Natural killer cell (primary cell): ENCODE measurements around the gene RESF1. TPM values are rescaled to one million over a fixed set of nuclear protein-coding genes. Genes with fewer than 3 reads are reported as not detected.

ENCODE experiments used
- ATAC-seq, 3 donors: fragments of 150-1000 bp in 2 of 3; fragments of 200-7000 bp in 1 of 3; cut with Tn5 transposase; 1 replicate in 1 of 3; 2 replicates in 2 of 3; pipeline ENCODE4 v1.10.0; 2021; ENCODE audit warnings: mild to moderate bottlenecking in 2 of 3, moderate library complexity in 2 of 3
- DNase-seq, 2 donors: peaks; one replicate each; pipeline versions ENCODE4 v3.0.0 to v3.0.0-alpha.2; 2013 to 2021; ENCODE audit warnings: mixed read lengths in 1 of 2
- H3K27ac ChIP-seq: one replicate; pipeline ENCODE4 v1.5.1; 2013; ENCODE audit warnings: mild to moderate bottlenecking, low read length
- H3K27me3 ChIP-seq: one replicate; pipeline ENCODE4 v1.6.1; 2013; ENCODE audit warnings: low read length; ENCODE audit not compliant: control insufficient read depth, insufficient read depth
- H3K36me3 ChIP-seq: one replicate; pipeline ENCODE4 v1.6.1; 2013; ENCODE audit warnings: low read length; ENCODE audit not compliant: control insufficient read depth, insufficient read depth
- H3K4me1 ChIP-seq: one replicate; pipeline ENCODE4 v1.6.1; 2013; ENCODE audit warnings: low read length; ENCODE audit not compliant: control insufficient read depth, insufficient read depth
- H3K4me3 ChIP-seq: one replicate; pipeline ENCODE4 v1.5.1; 2013; ENCODE audit warnings: low read length
- H3K9me3 ChIP-seq: one replicate; pipeline ENCODE4 v1.6.1; 2013; ENCODE audit warnings: low read length; ENCODE audit not compliant: control insufficient read depth, insufficient read depth
- H3K27ac Mint-ChIP-seq, 2 donors: one replicate each; pipeline ENCODE4 v1.8.0; 2022; ENCODE audit warnings: mild to moderate bottlenecking in 2 of 2, mixed read lengths in 2 of 2, moderate library complexity in 1 of 2
- H3K27me3 Mint-ChIP-seq, 2 donors: one replicate each; pipeline ENCODE4 v1.8.0; 2022; ENCODE audit warnings: low read depth in 2 of 2, mixed read lengths in 2 of 2
- H3K36me3 Mint-ChIP-seq: one replicate; pipeline ENCODE4 v1.8.0; 2022; ENCODE audit warnings: mixed read lengths
- H3K4me1 Mint-ChIP-seq, 2 donors: one replicate each; pipeline ENCODE4 v1.8.0; 2022; ENCODE audit warnings: mixed read lengths in 2 of 2
- H3K4me3 Mint-ChIP-seq: one replicate; pipeline ENCODE4 v1.8.0; 2022; ENCODE audit warnings: mild to moderate bottlenecking, moderate library complexity, mixed read lengths
- H3K9me3 Mint-ChIP-seq, 2 donors: one replicate each; pipeline ENCODE4 v1.8.0; 2022; ENCODE audit warnings: mixed read lengths in 2 of 2
- CTCF ChIP-seq: fragments of 200-600 bp; IDR thresholded peaks from one replicate; pipeline ENCODE4 v1.8.0; 2022; ENCODE audit warnings: antibody characterized with exemption
- WGBS: methylation state at CpG from one replicate; pipeline ENCODE4 v1.1.7; 2013; ENCODE audit warnings: missing lambda C conversion rate; ENCODE audit not compliant: insufficient coverage; 5-methylcytosine and 5-hydroxymethylcytosine counted together
- intact Hi-C: fragments of 100-400 bp; cut with micrococcal nuclease; formaldehyde crosslinking; loops from one replicate; pipeline ENCODE4 v1.14.2; 2022
- total RNA-seq, 4 donors: library from RNA; stranded (reverse); fragments of 120-200 nt in 1 of 4; gene quantifications; one replicate each; pipeline versions ENCODE4 v1.2.3 to v1.2.4, GENCODE V29; 2013 to 2022

RESF1 gene
- total RNA-seq, 3 donors from 2014 or later (not counting 1 experiment from before 2014, with no cell fraction given) = 144 to 209 (median 184) TPM

DNA sequence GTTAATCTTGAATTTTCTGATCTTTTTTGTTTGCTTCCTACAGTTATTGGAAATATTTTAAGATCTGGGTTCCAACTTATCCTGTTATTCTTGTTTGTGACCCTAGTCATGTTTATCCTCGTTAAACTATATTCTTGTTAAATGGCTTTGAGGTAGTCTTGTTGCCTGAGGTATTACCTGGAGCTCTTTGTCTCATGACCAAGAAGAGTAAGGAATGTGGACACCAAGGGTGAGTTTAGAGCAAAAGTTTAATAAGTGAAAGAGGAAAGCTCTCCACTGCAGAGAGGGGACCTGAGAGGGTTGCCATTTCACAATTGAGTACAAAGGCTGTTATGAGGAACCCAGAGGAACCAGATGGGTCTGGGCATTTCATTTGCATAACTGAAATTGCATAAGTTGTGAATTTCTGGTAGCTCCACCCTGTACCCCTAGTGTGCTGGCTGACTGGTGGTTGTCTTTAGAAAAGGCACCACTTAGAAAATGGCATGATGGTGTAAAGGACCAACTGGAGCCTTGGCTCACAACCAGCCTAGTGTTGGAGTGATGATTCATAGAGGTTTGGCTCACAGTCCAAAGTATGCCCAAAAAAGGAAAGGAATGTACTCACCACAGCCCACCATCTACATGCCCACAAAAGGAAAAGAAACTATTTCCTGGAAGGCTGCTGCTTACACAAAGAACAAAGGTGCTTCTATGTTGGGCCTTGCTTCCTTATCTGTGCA lies 36.7 kb upstream of the RESF1 start:
- Histone ChIP-seq H3K27me3 (no peaks in the 10 kb centered on the region), H3K36me3 (no peaks in the 10 kb centered on the region), H3K4me3 (no peak overlapping the region), H3K27ac (no peak overlapping the region), H3K4me1 (no peaks in the 10 kb centered on the region), H3K9me3 (peaks cover 27% of the 10 kb centered on the region)
- 100% methylated on average over 1 of the region's 1 CpG for WGBS
- H3K36me3 Mint-ChIP-seq = peaks cover 20% of the 10 kb centered on the region
- no peak for DNase-seq
- peaks cover 6 to 7% of the 10 kb centered on the region in 2 donors for H3K9me3 Mint-ChIP-seq
- TF ChIP-seq CTCF = no peak
- no peak overlapping the region for H3K4me3 Mint-ChIP-seq
- intact Hi-C loops = no loop called here
- no peaks in the 10 kb centered on the region for H3K27me3 Mint-ChIP-seq
- peaks cover 0 to 5% of the 10 kb centered on the region in 2 donors for H3K4me1 Mint-ChIP-seq
- H3K27ac Mint-ChIP-seq = peak overlapping the region in 1 of 2 donors; percentile 50
- ATAC-seq = no peak

GRCh38 chr12:31923063-31923412 lies 36.2 kb upstream of the RESF1 start:
- 86% methylated on average over 2 of the region's 2 CpGs for WGBS

GRCh38 chr12:31928246-31929026 lies 30.8 kb upstream of the RESF1 start:
- H3K4me3 ChIP-seq = no peak overlapping the region
- peaks cover 36 to 39% of the 10 kb centered on the region in 2 donors for H3K4me1 Mint-ChIP-seq
- peaks cover 6% of the 10 kb centered on the region for H3K9me3 ChIP-seq
- WGBS = 80% methylated on average over 6 of the region's 8 CpGs
- DNase-seq = peak in 1 of 2 donors; percentile 54
- peaks cover 31% of the 10 kb centered on the region for H3K4me1 ChIP-seq
- no peak overlapping the region for H3K27ac ChIP-seq
- no peaks in the 10 kb centered on the region for H3K27me3 ChIP-seq
- H3K36me3 ChIP-seq = no peaks in the 10 kb centered on the region
- H3K4me3 Mint-ChIP-seq = peak overlapping the region; percentile 32
- H3K36me3 Mint-ChIP-seq = peaks cover 7% of the 10 kb centered on the region
- no peak for TF ChIP-seq CTCF
- H3K9me3 Mint-ChIP-seq = no peaks in the 10 kb centered on the region
- H3K27ac Mint-ChIP-seq = no peak overlapping the region
- ATAC-seq = no peak
- no peaks in the 10 kb centered on the region for H3K27me3 Mint-ChIP-seq
- intact Hi-C loops = no loop called here

More at GRCh38 chr12:31923063-31923412, 36.2 kb upstream of the RESF1 start:
- H3K4me3 Mint-ChIP-seq = no peak overlapping the region
- peaks cover 6 to 7% of the 10 kb centered on the region in 2 donors for H3K9me3 Mint-ChIP-seq
- no peaks in the 10 kb centered on the region for H3K27me3 Mint-ChIP-seq
- peaks cover 0 to 5% of the 10 kb centered on the region in 2 donors for H3K4me1 Mint-ChIP-seq
- H3K36me3 Mint-ChIP-seq = peaks cover 20% of the 10 kb centered on the region
- Histone ChIP-seq H3K4me3 (no peak overlapping the region), H3K4me1 (no peaks in the 10 kb centered on the region), H3K36me3 (no peaks in the 10 kb centered on the region), H3K9me3 (peaks cover 27% of the 10 kb centered on the region), H3K27ac (no peak overlapping the region), H3K27me3 (no peaks in the 10 kb centered on the region)
- ATAC-seq = no peak
- no peak for TF ChIP-seq CTCF
- intact Hi-C loops = no loop called here
- peak in 1 of 2 donors; percentile 26 for DNase-seq
- peak overlapping the region in 1 of 2 donors; percentile 50 for H3K27ac Mint-ChIP-seq
